Endothelial cell of umbilical vein (primary cell): ENCODE results near the gene TMEM92.
A peak's percentile ranks its signal among the peaks of the same experiment; 100 is the strongest.

Experiments used
- FOS ChIP-seq: IDR thresholded peaks from 2 replicates; pipeline ENCODE4 v1.6.1; 2011; ENCODE audit warnings: mild to moderate bottlenecking, low read length, moderate library complexity, borderline replicate concordance; ENCODE audit not compliant: insufficient read depth
- POLR2A ChIP-seq: IDR thresholded peaks from 2 replicates; pipeline ENCODE4 v1.6.1; 2012; ENCODE audit warnings: low read depth, mild to moderate bottlenecking, control low read depth, low read length
- POLR2AphosphoS5 ChIP-seq: IDR thresholded peaks from 2 replicates; pipeline ENCODE4 v1.6.1; 2012; ENCODE audit warnings: low read depth, mild to moderate bottlenecking, control low read depth, low read length, moderate library complexity; ENCODE audit not compliant: insufficient read depth
- TF ChIP-seq, protein P1 (sequence below), 2 donors: IDR thresholded peaks; 1 replicate in 1 of 2; 2 replicates in 1 of 2; pipeline ENCODE4 v1.5.1; 2011; ENCODE audit warnings: low read length in 2 of 2, mild to moderate bottlenecking in 2 of 2, moderate library complexity in 2 of 2, control low read depth in 1 of 2, inconsistent platforms in 1 of 2, low read depth in 1 of 2; ENCODE audit not compliant: insufficient read depth in 1 of 2; ENCODE audit errors: extremely low read depth in 1 of 2

GRCh38 chr17:50297407-50297865, 23.2 kb downstream of the TMEM92 start:
- no peak for TF ChIP-seq FOS
- TF ChIP-seq, protein P1, sequence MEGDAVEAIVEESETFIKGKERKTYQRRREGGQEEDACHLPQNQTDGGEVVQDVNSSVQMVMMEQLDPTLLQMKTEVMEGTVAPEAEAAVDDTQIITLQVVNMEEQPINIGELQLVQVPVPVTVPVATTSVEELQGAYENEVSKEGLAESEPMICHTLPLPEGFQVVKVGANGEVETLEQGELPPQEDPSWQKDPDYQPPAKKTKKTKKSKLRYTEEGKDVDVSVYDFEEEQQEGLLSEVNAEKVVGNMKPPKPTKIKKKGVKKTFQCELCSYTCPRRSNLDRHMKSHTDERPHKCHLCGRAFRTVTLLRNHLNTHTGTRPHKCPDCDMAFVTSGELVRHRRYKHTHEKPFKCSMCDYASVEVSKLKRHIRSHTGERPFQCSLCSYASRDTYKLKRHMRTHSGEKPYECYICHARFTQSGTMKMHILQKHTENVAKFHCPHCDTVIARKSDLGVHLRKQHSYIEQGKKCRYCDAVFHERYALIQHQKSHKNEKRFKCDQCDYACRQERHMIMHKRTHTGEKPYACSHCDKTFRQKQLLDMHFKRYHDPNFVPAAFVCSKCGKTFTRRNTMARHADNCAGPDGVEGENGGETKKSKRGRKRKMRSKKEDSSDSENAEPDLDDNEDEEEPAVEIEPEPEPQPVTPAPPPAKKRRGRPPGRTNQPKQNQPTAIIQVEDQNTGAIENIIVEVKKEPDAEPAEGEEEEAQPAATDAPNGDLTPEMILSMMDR (IDR thresholded peaks at IDR 0.05; ENCODE audit: extremely low read depth in 1 of 2, insufficient read depth in 1 of 2, low read depth in 1 of 2, low read length in 2 of 2) = peak; percentile 88 to 91
- no peak for TF ChIP-seq POLR2A
- TF ChIP-seq POLR2AphosphoS5 = no peak
